ENCODE data around the gene TSPAN1. TPM values are rescaled to one million over a fixed set of nuclear protein-coding genes. Genes with fewer than 3 reads are reported as not detected.

TSPAN1 gene
- polyA plus RNA-seq, 3 donors: not detected

DNA sequence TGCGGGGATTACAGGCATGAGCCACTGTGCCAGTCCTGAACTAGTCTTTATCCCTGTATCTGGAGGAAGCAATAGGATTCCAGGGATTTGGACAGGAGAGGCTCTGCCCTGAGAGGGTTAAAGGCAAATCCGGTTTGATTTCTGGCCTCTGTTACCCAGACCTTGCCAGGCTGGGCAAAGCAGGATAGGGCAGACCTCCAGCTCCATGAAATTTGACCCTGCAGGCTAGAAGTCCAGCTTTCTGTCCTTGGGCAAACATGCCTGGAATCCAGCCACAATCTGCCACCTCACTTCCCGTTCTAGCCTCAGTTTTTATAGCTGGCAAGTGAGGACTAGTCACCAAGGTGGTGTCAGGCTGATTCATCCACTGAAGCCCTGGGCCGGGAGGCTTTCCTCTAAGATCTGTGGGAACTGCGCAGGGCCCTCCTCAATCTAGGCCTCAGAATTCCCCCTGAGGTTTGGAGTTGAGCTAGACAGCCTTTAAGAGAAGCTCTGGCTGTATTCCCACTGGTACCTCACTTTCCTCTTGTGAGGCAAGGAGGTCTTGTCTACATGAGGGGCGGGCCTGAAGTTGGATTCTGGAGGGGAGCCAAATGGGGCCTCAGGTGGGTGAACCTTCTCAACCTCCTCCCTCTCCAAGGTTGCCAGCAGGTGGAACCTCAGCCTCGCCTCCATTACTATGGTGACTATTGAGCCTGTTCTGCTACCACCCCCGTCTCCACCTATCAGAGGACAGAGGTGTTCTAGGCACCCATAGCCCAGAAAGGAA is 8.4 kb downstream of the TSPAN1 start:
- WGBS (ENCODE audit: insufficient coverage): 75% methylated on average over 6 of the region's 8 CpGs
- H3K4me2 ChIP-seq (replicated peaks; ENCODE audit: extremely low read depth, low read length, poor library complexity, severe bottlenecking): no peak overlapping the region
- Mint-ChIP-seq H3K27me3 (ENCODE audit: low read depth in 3 of 3) (peaks cover 0 to 3% (median 1%) of the 10 kb centered on the region in 3 donors), H3K4me3 (no peak overlapping the region), H3K4me1 (peaks cover 16% of the 10 kb centered on the region), H3K36me3 (peaks cover 2 to 5% of the 10 kb centered on the region in 2 donors), H3K27ac (peak overlapping the region in 1 of 7 donors; percentile 26), H3K9me3 (no peaks in the 10 kb centered on the region)
- H3K27me3 ChIP-seq (ENCODE audit: control insufficient read depth in 2 of 2, insufficient read depth in 2 of 2, low read length in 2 of 2): no peaks in the 10 kb centered on the region
- no peaks in the 10 kb centered on the region for H3K36me3 ChIP-seq (replicated peaks in 1 of 2; ENCODE audit: control insufficient read depth in 1 of 2, insufficient read depth in 2 of 2, low read length in 2 of 2)
- DNase-seq: peak in 1 of 3 donors; percentile 46
- H3K4me1 ChIP-seq (ENCODE audit: control insufficient read depth in 1 of 2, insufficient read depth in 2 of 2, low read length in 2 of 2): peaks cover 5 to 13% of the 10 kb centered on the region in 2 donors
- H3K27ac ChIP-seq (ENCODE audit: low read depth in 1 of 2, low read length in 2 of 2): no peak overlapping the region
- H3K9ac ChIP-seq (ENCODE audit: insufficient read depth, low read length, poor library complexity, severe bottlenecking): no peak overlapping the region
- intact Hi-C loops (cut with micrococcal nuclease): no loop called here
- H3K79me2 ChIP-seq (ENCODE audit: insufficient read depth, low read length): no peaks in the 10 kb centered on the region
- H3K4me3 ChIP-seq (replicated peaks in 1 of 3; ENCODE audit: low read depth in 2 of 3, low read length in 3 of 3): no peak overlapping the region
- TF ChIP-seq, protein P1, sequence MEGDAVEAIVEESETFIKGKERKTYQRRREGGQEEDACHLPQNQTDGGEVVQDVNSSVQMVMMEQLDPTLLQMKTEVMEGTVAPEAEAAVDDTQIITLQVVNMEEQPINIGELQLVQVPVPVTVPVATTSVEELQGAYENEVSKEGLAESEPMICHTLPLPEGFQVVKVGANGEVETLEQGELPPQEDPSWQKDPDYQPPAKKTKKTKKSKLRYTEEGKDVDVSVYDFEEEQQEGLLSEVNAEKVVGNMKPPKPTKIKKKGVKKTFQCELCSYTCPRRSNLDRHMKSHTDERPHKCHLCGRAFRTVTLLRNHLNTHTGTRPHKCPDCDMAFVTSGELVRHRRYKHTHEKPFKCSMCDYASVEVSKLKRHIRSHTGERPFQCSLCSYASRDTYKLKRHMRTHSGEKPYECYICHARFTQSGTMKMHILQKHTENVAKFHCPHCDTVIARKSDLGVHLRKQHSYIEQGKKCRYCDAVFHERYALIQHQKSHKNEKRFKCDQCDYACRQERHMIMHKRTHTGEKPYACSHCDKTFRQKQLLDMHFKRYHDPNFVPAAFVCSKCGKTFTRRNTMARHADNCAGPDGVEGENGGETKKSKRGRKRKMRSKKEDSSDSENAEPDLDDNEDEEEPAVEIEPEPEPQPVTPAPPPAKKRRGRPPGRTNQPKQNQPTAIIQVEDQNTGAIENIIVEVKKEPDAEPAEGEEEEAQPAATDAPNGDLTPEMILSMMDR (IDR thresholded peaks at IDR 0.05): no peak
- no peak overlapping the region for H2AFZ ChIP-seq (ENCODE audit: insufficient read depth, low read depth, low read length, poor library complexity, severe bottlenecking)
- H3K9me3 ChIP-seq (replicated peaks in 1 of 2; ENCODE audit: control insufficient read depth in 1 of 2, insufficient read depth in 1 of 2, low read length in 2 of 2): no peaks in the 10 kb centered on the region
- no peaks in the 10 kb centered on the region for H4K20me1 ChIP-seq (ENCODE audit: insufficient read depth, low read length)

DNA sequence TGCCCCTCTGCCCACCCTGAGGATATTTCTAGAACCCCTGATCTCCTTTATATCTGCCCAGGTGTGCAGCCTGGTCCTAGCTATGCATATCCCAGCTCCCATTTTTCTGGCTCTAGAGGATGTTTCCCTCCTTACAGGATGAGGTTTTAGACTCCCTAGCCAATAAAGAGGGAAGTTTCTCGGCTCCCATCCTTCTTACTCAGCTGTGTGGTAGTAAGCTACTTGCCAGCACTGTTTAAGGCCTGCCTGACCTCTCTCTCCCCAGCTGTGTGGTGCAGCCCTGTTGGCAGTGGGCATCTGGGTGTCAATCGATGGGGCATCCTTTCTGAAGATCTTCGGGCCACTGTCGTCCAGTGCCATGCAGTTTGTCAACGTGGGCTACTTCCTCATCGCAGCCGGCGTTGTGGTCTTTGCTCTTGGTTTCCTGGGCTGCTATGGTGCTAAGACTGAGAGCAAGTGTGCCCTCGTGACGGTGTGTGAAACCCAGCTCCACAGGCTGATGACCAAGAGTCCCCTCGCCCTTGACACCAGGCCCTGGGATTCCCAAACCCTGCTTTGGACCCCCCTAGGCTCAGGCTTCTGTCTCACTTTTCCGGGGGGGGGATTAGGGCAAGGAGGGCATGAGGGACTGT is 9.2 kb downstream of the TSPAN1 start:
- Histone ChIP-seq H3K27ac (ENCODE audit: low read depth in 1 of 2, low read length in 2 of 2) (no peak overlapping the region), H3K27me3 (ENCODE audit: control insufficient read depth in 2 of 2, insufficient read depth in 2 of 2, low read length in 2 of 2) (no peaks in the 10 kb centered on the region), H2AFZ (ENCODE audit: insufficient read depth, low read depth, low read length, poor library complexity, severe bottlenecking) (peak overlapping the region; percentile 56), H3K9ac (ENCODE audit: insufficient read depth, low read length, poor library complexity, severe bottlenecking) (peak overlapping the region; percentile 21), H3K79me2 (ENCODE audit: insufficient read depth, low read length) (no peaks in the 10 kb centered on the region), H4K20me1 (ENCODE audit: insufficient read depth, low read length) (no peaks in the 10 kb centered on the region), H3K4me1 (ENCODE audit: control insufficient read depth in 1 of 2, insufficient read depth in 2 of 2, low read length in 2 of 2) (peaks cover 5 to 13% of the 10 kb centered on the region in 2 donors), H3K4me3 (replicated peaks in 1 of 3; ENCODE audit: low read depth in 2 of 3, low read length in 3 of 3) (no peak overlapping the region), H3K4me2 (replicated peaks; ENCODE audit: extremely low read depth, low read length, poor library complexity, severe bottlenecking) (no peak overlapping the region), H3K36me3 (replicated peaks in 1 of 2; ENCODE audit: control insufficient read depth in 1 of 2, insufficient read depth in 2 of 2, low read length in 2 of 2) (peaks cover under 1 to 2% of the 10 kb centered on the region in 2 donors), H3K9me3 (replicated peaks in 1 of 2; ENCODE audit: control insufficient read depth in 1 of 2, insufficient read depth in 1 of 2, low read length in 2 of 2) (no peaks in the 10 kb centered on the region)
- WGBS (ENCODE audit: insufficient coverage): 5% methylated on average over 9 of the region's 12 CpGs
- peak in 2 of 3 donors; percentile 16 to 43 for DNase-seq
- Mint-ChIP-seq H3K27me3 (ENCODE audit: low read depth in 3 of 3) (peaks cover 0 to 3% (median 1%) of the 10 kb centered on the region in 3 donors), H3K9me3 (no peaks in the 10 kb centered on the region), H3K4me3 (no peak overlapping the region), H3K27ac (peak overlapping the region in 1 of 7 donors; percentile 38), H3K36me3 (peaks cover 3 to 7% of the 10 kb centered on the region in 2 donors), H3K4me1 (peaks cover 16% of the 10 kb centered on the region)
- intact Hi-C loops (cut with micrococcal nuclease): no loop called here
- TF ChIP-seq, protein P1 (IDR thresholded peaks at IDR 0.05): no peak

All from CD14-positive monocyte (primary cell).